GM08714 (cell line): ENCODE results near the gene ATAT1.
"Not testable (repeated sequence)": the region's sequence is repeated elsewhere in the genome, so short reads cannot be mapped to it uniquely, and the experiment has no call there.

Experiments used
- H3K4me3 ChIP-seq: fragments of 200-500 bp; sonication (Bioruptor generic); 2 replicates; pipeline ENCODE4 v1.5.1; 2014; ENCODE audit warnings: mild to moderate bottlenecking, low read length, inconsistent platforms
- ZNF274 ChIP-seq: IDR thresholded peaks from 2 replicates; pipeline ENCODE4 v1.6.1; 2012; ENCODE audit warnings: mild to moderate bottlenecking, low read depth, low read length

Gene ATAT1

DNA sequence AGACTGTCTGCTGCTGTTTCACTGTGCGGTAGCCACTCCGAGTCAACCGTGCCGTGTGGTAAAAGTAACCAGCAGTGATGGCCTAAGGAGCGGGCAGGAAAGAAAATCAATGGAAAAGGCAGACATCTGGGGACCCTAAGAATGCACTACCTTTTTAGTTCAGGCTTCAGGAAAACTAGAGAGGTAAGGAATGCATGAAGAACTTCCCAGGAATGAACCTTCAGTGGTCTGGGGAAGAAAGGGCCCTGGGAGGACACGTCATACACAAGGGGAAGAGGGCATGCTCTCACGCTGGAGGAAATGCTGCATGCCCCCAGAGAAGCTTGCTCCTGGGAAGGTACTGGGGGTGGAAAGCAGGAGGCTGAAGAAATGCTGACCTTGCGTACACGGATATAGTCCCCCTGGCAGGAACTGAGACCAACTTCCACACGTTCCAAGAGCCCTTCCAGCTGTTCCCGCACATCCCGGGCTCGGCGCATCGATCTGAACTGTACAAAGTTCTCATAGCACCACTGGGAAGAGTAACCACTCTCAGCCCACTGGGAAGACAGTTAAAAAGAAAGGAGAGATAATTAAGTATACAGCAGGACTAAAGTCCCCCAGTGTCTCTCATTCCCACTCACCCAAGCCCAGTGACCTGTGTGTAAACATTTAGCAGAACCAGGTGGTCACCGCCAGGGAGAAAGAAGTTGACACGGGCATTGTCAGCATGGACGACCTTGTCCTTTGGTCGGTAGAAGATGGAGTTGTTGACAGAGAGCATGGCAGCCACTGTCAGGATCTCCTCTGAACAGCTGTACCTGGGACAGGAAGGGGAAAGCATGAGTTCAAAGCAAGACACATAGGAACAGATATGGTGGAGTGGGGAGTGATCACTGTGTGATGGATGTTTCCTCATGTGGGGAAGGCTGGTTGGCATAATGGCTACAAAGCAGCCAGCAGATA is 28.4 kb downstream of the ATAT1 start:
- no peak for TF ChIP-seq ZNF274
- no peak overlapping the region for H3K4me3 ChIP-seq

DNA sequence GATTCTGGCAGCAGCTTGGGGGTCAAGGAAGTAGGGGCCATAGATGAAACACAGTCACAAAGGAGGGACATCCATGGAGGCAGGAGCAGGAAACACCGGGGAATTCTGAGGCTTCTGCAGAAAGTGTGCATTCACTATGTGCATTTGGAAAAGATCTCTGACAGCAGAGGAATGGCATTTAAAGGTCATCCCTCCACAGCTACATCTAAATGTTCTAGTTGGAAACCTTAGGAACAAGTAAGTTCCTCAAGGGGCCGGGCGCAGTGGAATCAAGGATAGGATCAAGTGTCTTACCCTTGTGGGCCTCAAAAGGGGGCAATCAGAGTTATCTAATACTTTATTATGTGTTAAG is 29.0 kb downstream of the ATAT1 start:
- H3K4me3 ChIP-seq = no peak overlapping the region
- TF ChIP-seq ZNF274 = no peak

DNA sequence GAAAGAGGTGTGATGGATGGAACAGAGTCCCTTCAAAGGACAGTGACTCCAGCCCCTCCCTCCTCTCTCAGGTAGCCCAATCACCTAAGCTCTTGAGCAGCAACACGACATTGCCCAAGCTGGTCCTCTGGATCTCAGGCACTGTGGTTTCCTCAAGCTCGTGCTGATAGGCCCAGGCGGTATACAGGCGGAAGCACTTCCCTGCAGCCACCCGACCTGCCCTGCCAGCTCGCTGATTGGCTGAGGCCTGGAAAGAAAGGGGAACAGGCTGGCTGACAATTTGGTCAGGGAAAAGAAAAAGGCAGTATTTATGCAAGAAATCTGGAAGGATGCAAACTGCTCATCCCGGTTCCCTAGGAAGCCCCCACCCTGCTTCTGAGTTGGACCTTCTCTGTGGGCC is 29.8 kb downstream of the ATAT1 start:
- no peak for TF ChIP-seq ZNF274

DNA sequence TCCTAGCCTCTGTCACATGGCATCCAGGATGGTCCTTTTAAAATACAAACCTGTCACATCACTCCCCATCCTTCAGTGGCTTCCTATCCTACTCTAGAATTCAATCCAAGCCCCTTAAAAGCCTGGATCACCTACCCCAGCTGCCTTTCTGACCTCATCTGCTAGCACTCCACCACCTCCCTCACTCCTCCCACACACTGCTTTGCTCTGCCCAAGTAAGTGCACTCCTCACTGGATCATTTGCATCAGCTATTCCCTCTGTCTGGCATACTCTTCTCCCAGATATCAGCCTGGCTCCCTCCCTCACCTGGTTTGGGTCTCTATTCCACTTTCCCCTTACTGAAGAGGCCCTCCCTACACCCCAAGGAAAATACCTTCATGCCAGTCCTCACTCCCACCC is 30.8 kb downstream of the ATAT1 start:
- TF ChIP-seq ZNF274 = no peak
- no peak overlapping the region for H3K4me3 ChIP-seq

More for the DNA sequence above, 29.8 kb downstream of the ATAT1 start:
- H3K4me3 ChIP-seq = no peak overlapping the region

DNA sequence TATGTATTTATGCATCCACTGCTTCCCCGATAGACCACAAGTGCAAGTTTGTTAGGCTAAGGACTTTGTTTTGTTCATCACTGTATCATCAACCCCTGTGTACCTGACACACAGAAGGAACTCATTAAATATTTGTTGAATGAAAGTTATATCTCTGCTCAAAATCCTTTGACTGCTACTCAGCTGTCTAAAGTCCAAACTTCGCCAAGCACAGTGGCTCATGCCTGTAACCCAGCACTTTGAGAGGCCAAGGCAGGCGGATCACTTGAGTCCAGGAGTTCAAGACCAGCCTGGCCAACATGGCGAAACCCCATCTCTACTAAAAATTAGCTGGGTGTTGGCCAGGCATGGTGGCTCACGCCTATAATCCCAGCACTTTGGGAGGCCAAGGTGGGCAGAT is 31.2 kb downstream of the ATAT1 start:
- H3K4me3 ChIP-seq = not testable (repeated sequence)

DNA sequence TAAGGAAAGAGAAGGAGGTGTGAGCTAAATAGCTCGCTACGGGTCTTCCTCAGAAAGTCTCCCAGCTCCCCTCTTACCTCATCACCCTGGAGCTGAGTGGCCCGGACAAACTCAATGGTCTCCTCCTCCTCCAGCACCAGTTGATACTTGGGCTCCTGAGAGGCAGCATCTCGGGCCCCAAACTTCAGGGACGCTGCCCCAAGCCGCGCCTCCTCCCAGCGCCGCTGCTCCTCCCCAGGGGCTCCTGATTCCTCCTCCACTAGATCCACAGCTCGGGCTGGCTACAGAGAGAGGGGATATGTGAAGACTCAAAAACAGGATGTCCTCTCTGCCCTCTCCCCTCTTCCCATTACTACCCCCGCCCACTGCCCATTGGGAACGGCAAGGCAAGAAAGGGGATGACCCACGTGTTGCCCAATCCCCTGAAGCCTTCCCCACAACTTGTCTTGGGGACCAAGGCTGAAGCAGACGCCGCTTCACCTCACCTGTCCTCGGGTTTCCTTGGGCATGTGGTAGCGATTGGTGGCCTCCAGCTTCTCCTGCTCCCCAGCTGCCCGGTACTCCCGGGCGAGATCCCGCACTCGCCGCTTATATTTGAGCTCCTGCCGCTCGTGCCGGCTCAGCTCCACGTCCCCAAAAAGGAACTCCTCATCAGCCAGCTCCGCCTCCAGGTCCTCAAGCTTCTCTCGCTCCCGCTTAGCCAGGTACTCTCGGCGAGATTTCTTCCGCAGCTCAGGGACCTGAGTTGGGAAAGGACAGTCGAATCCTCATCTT is 38.5 kb downstream of the ATAT1 start:
- TF ChIP-seq ZNF274 = no peak

DNA sequence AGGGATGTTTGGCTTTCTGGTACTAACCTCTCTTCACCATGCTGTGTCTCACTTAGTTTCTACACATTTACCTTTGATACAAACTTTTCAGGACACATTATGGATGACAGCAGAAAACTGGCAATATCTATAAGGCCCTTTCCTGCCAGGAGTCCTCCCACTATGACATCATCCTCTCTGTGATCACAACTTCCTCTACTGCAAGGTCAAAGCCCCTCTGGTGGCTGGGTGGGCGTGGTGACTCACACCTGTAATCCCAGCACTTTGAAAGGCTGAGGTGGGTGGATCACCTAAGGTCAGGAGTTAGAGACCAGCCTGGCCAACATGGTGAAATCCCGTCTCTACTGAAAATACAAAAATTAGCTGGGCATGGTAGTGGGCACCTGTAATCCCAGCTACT is 39.6 kb downstream of the ATAT1 start:
- not testable (repeated sequence) for H3K4me3 ChIP-seq

More for the DNA sequence above, 38.5 kb downstream of the ATAT1 start:
- H3K4me3 ChIP-seq = no peak overlapping the region

DNA sequence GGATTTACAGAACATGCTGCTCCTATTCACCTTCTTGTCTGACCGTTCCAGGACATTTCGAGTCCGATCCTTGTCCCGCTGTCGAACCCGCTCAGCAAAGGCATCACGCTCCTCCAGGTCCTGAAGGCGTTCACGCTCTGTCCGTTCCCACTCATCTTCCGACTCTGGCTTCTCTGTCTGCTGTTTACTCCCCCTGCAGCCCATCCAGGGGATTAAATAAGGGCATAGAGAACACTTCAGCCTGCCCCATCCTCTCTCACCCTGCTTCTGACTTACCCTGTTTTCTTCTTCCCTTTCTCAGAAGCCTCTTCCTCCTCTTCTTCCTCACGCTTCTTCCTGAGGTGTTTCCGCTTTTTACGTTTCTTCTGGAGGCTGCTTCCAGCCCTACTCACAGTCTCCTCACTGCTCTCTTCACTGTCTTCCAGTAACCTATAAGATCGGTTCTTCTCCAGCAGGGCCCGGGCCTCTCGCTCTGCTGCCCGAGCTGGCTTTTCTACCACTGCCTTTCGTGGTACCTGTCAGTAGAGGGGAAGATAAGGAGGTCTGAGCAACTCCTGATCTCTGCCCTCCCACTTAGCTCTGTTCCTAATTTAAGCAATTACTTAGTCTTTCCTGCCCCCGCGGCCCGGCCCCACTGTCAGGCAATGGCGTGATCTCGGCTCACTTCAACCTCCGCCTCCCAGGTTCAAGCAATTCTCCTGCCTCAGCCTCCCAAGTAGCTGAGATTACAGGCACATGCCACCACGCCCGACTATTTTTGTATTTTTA is 44.3 kb downstream of the ATAT1 start:
- H3K4me3 ChIP-seq = no peak overlapping the region
- no peak for TF ChIP-seq ZNF274

DNA sequence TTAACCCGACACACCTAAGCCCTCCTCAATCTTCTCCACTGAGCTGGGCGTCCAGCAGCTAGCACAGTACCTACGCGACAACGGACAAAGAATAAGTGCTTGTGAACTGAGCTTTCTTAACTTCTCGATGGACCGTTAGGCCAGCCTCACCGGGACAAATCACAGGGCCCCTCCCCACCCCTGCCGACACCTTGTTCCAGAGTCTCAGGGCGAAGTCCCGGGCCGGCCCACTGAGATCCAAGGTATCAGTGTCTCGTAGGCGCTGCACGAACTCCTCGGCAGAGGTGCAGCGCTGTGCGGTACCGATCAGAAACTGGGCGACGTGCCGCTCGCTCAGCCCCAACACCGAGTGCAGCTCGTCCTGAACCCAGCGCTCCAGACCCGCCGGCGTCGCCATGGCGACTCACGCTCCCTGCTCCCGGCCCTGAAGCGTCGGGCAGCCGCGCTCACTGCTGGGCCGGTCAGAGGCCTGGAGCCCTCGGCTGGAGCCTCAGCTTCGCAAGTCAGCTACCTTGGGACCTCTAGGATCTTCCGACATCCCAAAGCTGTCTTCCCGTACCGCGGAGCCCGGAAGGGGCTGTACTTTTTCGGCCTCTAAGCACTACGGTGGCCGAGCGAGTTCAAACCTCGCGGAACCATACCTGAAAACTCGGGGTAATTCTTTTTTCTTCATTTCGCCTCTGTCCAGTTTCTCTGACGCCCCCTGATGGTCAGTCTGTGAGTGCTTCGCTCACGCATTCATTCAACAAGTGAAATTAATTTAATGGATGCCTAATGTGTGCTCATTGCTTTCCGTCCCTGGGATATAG is 46.0 kb downstream of the ATAT1 start, which contains the start of gene DHX16:
Gene DHX16 (minus strand): TSS at position 562 of the 809 bp plus-strand sequence. CDS start 165 bp downstream, at position 397.
- H3K4me3 ChIP-seq = peak within 1 kb of the TSS; percentile 95
- no peak for TF ChIP-seq ZNF274

DNA sequence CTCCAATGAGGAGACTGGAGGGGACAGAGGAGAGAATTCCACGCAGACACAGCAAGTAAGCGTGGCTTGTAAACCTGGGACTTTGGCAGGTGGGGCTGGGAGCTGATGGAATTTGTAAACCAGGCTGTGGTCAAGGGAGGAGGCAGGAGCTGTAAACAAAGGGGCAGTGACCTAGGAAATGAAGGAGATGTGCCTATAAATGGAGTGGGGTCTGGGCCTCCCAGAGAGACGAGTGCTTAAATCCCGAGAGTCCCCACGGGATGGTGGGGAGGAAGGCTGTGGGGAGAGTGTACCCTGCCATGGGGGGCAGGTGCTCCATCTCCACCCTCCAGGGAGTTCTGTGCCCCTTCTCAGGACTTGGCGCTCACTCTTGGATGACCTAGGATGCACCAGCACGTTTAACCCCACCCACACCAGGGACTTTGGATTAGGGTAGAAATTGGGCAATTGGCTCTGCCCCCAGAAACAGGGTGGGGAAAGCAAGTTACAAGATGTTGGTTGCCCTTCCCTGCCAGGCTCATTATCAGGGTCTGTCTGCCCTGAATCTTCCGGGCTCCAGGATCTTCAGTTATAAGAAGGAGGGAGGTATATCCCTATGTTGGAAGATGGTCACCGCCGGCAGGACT is 50.1 kb downstream of the ATAT1 start:
- TF ChIP-seq ZNF274 = no peak
- no peak overlapping the region for H3K4me3 ChIP-seq

DNA sequence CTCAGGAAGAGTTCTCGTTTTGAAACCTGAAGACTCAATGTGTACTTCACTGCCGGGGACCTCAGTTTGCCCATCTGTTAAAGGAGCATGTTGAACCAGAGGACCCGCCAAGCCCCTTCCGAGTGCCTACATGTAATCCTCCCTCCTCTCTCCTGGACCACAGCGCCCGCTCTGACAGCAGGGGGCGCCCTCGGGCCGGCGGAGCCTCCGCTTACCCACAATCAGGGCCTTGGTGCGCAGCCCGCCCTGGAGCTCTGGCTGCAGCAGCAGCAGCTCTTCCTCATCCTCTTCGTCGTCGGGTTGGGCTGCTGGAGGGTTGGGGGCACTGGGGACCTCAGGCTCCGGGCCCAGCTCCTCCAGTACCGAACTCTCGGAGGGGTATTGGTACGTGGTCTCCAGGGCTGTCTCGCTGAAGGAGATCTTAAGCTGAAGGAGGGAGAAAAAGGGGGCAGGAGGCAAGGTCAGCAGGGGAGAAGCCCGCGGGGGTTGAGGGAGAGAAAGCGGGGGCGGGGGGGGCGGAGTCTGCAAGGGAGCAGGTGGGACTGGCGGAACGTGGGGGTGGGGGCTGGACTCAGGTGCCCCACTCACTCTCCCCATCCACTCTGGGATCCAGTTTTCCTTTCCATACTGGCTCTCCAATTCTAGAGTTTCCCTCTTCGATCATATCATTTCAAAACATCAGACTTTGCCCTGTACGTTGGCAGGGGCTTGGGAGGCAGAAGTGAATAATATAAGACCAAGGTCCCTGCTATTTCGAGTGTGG is 52.5 kb downstream of the ATAT1 start:
- TF ChIP-seq ZNF274 = no peak
- H3K4me3 ChIP-seq = peak overlapping the region; percentile 54; the same call in 1 of the 2 replicates

DNA sequence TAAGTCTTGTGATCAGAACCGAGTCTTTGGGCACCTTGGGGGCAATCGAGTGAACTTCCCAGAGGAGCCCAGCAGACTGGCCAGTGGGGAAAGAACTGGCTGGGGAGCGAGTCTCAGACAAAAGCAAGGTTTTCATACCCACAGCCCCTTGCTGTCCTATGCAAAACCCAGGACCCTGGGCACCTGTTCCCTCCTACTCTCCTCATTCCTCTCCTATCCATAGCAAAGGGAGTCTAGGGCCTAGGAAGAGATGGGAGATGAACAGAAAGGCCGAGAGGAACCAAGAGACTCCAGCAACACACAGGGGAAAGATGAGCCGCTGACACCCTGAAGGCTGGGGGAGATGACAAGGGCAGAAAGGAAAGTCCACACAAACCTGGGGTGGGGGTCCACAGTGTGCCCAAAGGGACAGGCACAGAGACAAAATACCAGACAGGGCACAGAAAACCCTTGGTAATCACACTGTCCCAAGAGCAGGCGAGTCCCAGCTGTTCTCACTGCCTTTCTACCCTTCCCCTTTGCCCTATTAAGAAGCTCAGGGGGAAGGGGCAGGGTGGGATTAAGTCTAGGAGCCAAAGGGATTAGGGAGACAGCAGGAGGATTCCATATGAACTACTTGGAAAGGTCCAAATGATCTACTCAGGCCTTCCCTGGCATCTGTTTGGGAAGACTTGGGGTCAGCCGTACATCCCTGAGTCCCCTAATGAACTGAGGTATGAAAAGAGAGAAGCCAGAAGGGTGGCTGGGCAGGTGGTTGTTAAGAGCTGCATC is 53.3 kb downstream of the ATAT1 start:
- H3K4me3 ChIP-seq = peak overlapping the region; percentile 54; the same call in 1 of the 2 replicates
- TF ChIP-seq ZNF274 = no peak
